DMS 273 (cell line): ENCODE results near the gene GPX3.

ENCODE experiments used
- DNase-seq: peaks from one replicate; lab custom pipeline; 2025; ENCODE audit not compliant: unreplicated experiment; lab: John Stamatoyannopoulos, UW

Gene GPX3

DNA sequence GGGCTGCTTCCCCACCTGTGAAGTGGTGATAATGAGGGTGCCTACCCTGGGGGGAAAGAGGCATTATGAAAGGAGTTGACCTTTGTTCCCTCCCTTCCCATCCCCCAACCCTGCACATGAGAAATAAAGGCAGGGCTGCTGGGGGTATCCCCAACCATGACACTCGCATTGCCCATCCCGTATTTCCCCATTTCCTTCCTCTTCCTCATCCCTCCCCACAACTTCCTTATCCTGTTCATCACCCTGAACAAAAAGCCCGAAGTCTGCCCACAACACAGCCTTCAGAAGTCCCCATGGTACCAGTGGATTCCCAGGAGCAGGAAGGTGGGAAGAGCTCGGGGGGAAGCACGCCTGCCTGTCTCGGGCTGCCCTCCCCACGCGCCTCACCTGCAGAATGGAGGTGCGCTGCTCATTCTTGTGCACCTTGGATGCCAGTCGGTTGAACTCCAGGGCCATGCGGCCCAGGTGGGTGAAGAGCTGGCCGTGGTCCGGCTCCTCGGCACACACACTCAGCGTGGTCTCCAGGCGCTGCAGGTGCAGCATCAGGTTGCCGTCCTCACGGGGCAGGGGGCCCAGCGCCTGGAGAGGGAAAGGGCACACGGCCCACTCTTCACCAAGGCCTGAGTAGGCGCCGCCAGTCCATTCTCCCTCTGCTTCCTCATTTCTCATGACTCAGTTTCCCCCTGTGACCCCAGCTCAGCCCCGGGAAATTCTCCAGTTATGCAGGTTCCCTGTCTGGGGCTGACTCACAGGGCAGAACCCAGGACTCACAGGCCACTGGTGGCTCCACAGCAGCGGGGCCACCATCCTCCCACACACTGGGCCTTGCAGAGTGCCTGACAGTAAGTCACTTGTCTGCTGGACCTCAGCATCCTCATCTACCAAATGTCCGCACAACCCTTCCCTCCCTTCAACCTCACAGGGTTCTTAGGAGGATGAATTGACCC, 36.3 kb downstream of the GPX3 start:
- no peak for DNase-seq

- DNase-seq = no peak
Observed at GRCh38 chr5:151058301-151058700, 37.9 kb downstream of the GPX3 start.

GRCh38 chr5:151058891-151059489, 38.6 kb downstream of the GPX3 start:
- DNase-seq = no peak

GRCh38 chr5:151060742-151061141, 40.4 kb downstream of the GPX3 start:
- no peak for DNase-seq

DNA sequence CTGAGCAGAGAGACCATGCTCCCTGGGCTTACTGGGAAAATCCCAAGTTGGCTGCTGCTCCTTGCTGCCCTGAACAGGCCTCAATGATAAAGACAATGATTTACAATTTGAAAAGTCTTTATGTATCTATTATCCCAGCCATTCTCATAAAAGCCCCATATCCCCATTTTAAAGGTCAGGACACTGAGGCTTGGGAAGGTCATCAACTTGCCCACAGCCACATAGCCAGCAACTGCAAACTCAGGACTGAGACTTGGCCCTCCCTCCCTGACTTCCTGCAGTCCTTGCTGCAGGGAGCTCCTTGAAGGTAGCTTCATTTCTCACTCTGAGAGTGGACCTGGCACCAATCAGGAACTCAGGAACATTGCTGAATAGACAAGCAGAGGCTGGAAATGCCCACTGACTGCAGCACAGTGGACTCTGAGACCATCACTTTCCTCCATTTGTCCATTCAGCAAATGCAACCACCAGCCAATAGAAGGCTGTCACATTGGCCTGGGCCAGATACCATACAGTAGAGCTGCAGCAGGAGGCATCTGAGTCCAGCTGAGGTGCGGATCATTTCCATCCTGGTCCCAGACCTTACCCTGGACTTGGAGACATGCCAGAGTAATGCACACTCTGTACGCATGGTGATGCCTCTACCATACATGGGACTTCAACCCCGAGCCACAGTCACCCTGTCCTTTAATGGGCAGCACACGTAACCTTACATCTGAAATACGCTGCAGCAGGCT, 42.2 kb downstream of the GPX3 start:
- no peak for DNase-seq

GRCh38 chr5:151063142-151063989, 43.0 kb downstream of the GPX3 start:
- DNase-seq = peak; percentile 16

- DNase-seq = no peak
Observed at GRCh38 chr5:151064916-151065499, 44.6 kb downstream of the GPX3 start.

- DNase-seq = no peak
Observed at GRCh38 chr5:151065609-151066008, 45.2 kb downstream of the GPX3 start.

- DNase-seq = no peak
Observed at GRCh38 chr5:151066920-151067319, 46.5 kb downstream of the GPX3 start.

DNA sequence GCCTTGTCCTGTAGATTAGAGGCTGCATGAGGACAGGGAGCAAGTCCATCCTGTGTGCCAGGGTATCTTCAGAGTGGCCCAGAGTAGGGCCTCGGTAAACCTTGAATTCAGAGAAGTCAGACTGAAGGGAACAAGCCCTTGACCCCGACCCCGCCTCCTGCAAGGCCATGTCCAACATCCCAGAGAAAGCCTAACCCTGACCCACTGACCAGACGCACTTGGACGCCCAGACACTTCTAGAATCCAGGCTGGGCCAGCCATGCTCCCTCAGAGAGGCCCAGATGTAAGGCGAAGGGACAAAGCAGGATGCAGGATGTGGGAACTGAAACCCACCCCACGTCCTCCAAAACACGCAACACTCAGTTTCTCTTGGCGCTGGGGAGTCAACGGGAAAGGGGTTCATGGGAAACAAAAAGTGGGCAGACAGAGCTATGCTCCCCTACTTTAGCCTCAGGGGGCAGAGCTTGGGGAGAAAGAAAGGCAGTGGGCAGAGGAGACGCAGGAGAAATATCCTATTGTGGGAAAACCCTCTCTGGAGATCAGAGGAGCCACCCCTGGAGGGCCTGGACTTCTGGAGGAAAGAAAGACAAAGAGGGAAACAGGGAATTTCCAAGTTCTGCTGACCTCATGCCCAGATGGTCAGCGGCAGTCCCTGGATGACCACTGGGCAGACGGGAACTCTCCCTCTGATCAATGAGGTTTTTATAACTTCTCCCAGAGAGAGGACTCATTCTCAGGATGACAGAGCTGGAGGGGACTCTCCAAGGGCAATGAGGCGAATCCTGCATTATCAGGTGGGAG, 47.4 kb downstream of the GPX3 start:
- no peak for DNase-seq

DNA sequence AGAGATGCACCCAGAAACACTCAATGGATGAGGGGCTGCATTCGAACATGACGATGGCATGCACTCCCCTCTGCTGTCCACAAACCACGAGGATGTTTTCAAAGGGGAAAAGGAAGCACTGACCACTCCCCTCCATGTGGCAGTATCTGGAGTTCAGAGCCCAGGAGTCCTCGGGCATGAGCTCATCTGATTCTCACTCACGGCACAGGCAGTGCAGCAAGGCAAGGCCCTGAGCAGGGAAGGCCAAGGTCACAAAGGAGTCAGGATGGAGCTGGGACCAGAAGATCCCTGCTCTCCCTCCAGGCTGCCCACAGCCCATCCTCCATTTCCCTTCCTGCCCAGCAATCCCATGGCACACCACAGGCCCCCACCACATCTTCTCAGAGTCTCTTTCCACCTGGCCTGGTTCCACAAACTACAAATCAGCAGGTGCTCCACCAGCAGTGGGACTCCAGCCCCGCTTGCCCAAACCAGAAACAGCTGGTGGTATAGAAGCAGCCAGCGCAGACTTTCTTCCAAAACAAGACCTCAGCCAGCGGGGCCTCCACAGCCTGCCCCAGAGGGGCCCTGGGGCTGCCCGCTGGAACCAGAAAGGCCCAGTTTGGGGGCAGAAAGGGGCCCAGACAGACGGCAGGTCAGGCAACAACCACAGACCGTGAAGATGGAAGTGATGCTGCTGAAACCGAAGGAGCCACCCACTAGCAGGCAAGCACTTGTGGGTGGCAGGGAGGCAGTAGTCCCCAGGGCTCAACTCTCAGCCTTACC, 48.2 kb downstream of the GPX3 start:
- peak; percentile 70 for DNase-seq

DNA sequence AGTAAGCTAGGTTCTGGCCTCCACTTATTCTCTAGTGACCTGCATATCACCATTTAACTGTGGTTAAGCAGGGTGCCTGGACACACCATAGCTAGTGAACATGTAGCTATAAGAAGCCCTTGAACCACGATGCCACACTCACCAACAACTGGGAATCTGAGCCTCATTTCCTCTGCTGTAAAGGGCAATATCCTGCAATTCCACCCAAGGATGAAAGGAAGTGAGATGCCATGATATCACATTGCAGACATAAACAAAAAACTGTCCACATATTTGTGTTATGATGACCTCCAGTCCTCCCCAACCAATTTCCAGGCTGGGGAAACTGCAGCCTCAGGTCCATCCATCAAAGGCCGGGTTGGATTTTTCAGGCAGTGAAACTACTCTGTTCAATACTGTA, 50.1 kb downstream of the GPX3 start:
- DNase-seq = no peak

GRCh38 chr5:151071021-151071420, 50.6 kb downstream of the GPX3 start:
- no peak for DNase-seq

DNA sequence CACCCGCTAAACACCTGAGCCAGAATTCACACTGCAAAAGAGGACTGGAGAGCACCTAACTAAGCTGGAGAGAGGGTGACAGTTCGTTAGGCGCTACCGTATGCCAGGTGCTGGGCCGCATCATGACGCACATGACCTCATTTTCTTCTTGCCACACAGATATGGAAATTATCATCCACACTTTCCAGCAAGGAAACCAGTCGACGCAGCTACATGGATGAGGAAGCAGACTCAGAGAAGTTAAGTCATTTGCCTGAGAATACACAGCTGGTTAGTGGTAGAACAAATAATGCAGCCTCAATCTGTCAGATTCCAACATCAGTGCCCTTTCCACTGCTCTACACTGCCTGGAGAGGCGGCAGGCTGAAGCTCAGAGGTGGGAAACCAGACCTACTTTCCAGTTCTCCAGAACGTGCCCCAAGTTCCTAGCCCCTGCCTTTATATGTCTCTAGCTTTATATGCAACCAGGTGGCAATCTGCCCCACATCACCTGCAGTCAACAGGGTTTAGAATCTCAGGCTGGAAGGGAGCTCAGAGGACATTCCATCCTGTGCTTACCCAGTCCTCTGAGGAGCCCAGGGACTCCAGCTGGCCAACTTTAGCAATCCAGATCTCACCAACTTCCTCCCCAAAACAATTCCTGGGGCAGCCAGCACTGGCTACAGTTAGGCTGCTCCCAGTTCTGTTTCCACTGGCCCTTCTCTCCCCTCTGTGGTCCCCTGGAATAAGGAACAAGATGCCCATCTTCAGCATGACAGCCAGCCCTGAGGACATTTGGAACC, 51.6 kb downstream of the GPX3 start:
- DNase-seq = no peak

- DNase-seq = no peak
Observed at GRCh38 chr5:151072630-151073025, 52.2 kb downstream of the GPX3 start.

- DNase-seq = no peak
Observed at GRCh38 chr5:151073280-151073679, 52.9 kb downstream of the GPX3 start.

GRCh38 chr5:151074557-151074956, 54.2 kb downstream of the GPX3 start:
- DNase-seq = no peak

- no peak for DNase-seq
Observed at GRCh38 chr5:151075698-151076331, 55.4 kb downstream of the GPX3 start.
